ENCODE measurements around the gene LYPD6. TPM values are rescaled to one million over a fixed set of nuclear protein-coding genes. Genes with fewer than 3 reads are reported as not detected.
"Not testable (repeated sequence)": the region's sequence is repeated elsewhere in the genome, so short reads cannot be mapped to it uniquely, and the experiment has no call there.

The LYPD6 gene
- total RNA-seq, 2 donors from 2014 or later: 5.2 to 8.4 TPM

- TF ChIP-seq CTCF (IDR thresholded peaks at IDR 0.05): no peak
- no peak overlapping the region for H3K4me3 ChIP-seq
- no peak for DNase-seq
- no peaks in the 10 kb centered on the region for H3K36me3 ChIP-seq
- intact Hi-C loops (cut with DNase I): loop anchor here (5.0 kb wide), 1 partner anchor 298 kb away; no protein-coding TSS in a partner anchor
- no peak overlapping the region for H3K27ac ChIP-seq
- H3K27me3 ChIP-seq: no peaks in the 10 kb centered on the region
- H3K4me1 ChIP-seq: no peaks in the 10 kb centered on the region
- H3K9ac ChIP-seq (ENCODE audit: low read depth in 2 of 2, low read length in 2 of 2): no peak overlapping the region
- H3K9me3 ChIP-seq: no peaks in the 10 kb centered on the region
Observed at GRCh38 chr2:149315461-149315860, 14.9 kb upstream of the LYPD6 start.

- not testable (repeated sequence) for H3K4me3 ChIP-seq; H3K9me3 ChIP-seq; DNase-seq; H3K36me3 ChIP-seq; H3K9ac ChIP-seq (ENCODE audit: low read depth in 2 of 2, low read length in 2 of 2); H3K27me3 ChIP-seq; H3K27ac ChIP-seq; H3K4me1 ChIP-seq
- intact Hi-C loops (cut with DNase I): loop anchor here (5.0 kb wide), 1 partner anchor 301 kb away; no protein-coding TSS in a partner anchor
Observed at GRCh38 chr2:149318566-149318965, 11.8 kb upstream of the LYPD6 start.

- H3K4me3 ChIP-seq: no peak overlapping the region
- intact Hi-C loops (cut with DNase I): no loop called here
- no peak for DNase-seq
- no peak overlapping the region for H3K9ac ChIP-seq (ENCODE audit: low read depth in 2 of 2, low read length in 2 of 2)
- H3K27ac ChIP-seq: no peak overlapping the region
- H3K9me3 ChIP-seq: no peaks in the 10 kb centered on the region
- no peaks in the 10 kb centered on the region for H3K27me3 ChIP-seq
- H3K36me3 ChIP-seq: no peaks in the 10 kb centered on the region
- no peaks in the 10 kb centered on the region for H3K4me1 ChIP-seq
- no peak for TF ChIP-seq CTCF (IDR thresholded peaks at IDR 0.05)
Observed at GRCh38 chr2:149320362-149320761, 10.0 kb upstream of the LYPD6 start.

- TF ChIP-seq CTCF (IDR thresholded peaks at IDR 0.05): peak; percentile 23
- peak; percentile 35 for DNase-seq
- no peaks in the 10 kb centered on the region for H3K36me3 ChIP-seq
- no peak overlapping the region for H3K27ac ChIP-seq
- intact Hi-C loops (cut with DNase I): no loop called here
- H3K4me1 ChIP-seq: no peaks in the 10 kb centered on the region
- no peaks in the 10 kb centered on the region for H3K27me3 ChIP-seq
- no peak overlapping the region for H3K4me3 ChIP-seq
- no peak overlapping the region for H3K9ac ChIP-seq (ENCODE audit: low read depth in 2 of 2, low read length in 2 of 2)
- H3K9me3 ChIP-seq: no peaks in the 10 kb centered on the region
Observed at GRCh38 chr2:149329068-149329467, 1.3 kb upstream of the LYPD6 start.

- Histone ChIP-seq H3K9me3 (no peaks in the 10 kb centered on the region), H3K36me3 (no peaks in the 10 kb centered on the region), H3K4me1 (no peaks in the 10 kb centered on the region), H3K4me3 (peak overlapping the region; percentile 73), H3K27ac (peak overlapping the region; percentile 62), H3K27me3 (no peaks in the 10 kb centered on the region), H3K9ac (ENCODE audit: low read depth in 2 of 2, low read length in 2 of 2) (peak overlapping the region; percentile 70 to 73)
- DNase-seq: peak; percentile 78
- intact Hi-C loops (cut with DNase I): loop anchor here (5.0 kb wide), 1 partner anchor 238 kb away; no protein-coding TSS in a partner anchor
- TF ChIP-seq CTCF (IDR thresholded peaks at IDR 0.05): no peak
Observed at GRCh38 chr2:149329489-149330126, 779 bp upstream of the LYPD6 start.

- intact Hi-C loops (cut with DNase I): loop anchor here (5.0 kb wide), 1 partner anchor 236 kb away; no protein-coding TSS in a partner anchor
- Histone ChIP-seq H3K4me3 (peak overlapping the region; percentile 73), H3K4me1 (no peaks in the 10 kb centered on the region), H3K36me3 (no peaks in the 10 kb centered on the region), H3K9me3 (no peaks in the 10 kb centered on the region), H3K27ac (no peak overlapping the region), H3K9ac (ENCODE audit: low read depth in 2 of 2, low read length in 2 of 2) (peak overlapping the region; percentile 35 to 64), H3K27me3 (no peaks in the 10 kb centered on the region)
- DNase-seq: peak; percentile 19
- TF ChIP-seq CTCF (IDR thresholded peaks at IDR 0.05): no peak
Observed at GRCh38 chr2:149331023-149331400, 625 bp downstream of the LYPD6 start.

Data from colonic mucosa (tissue), 4 donors.